ENCODE measurements around the gene CCL16. TPM values are rescaled to one million over a fixed set of nuclear protein-coding genes. Genes with fewer than 3 reads are reported as not detected.

The CCL16 gene
- total RNA-seq, 1 experiment from 2014 or later: not detected

- no peak for DNase-seq (ENCODE audit: low read depth)
Measured at GRCh38 chr17:35986643-35987042, 5.3 kb upstream of the CCL16 start, which contains the start of gene CCL14. Gene CCL14, minus strand, starts transcription at chr17:35986729. Its CDS starts 80 bp downstream, at chr17:35986649.

DNA sequence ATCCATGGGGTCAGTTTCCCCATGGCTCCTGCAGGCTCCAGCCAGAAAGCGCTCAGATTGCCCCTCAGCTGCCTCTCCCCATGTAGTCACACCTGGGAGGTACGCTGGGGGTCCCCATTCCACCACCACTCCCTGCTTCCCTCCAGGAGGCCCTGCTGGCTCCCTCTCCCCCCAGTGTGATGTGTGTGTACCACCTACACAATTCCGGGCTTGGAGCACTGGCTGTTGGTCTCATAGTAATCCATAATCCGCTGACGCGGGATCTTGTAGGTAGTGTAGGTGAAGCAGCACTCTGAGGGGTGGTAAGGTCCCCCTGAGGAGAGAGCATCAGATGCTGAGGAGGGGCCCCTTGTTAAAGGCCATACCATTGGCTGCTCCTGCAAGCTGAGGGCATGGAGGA lies 2.8 kb upstream of the CCL16 start:
- DNase-seq (ENCODE audit: low read depth): no peak

DNA sequence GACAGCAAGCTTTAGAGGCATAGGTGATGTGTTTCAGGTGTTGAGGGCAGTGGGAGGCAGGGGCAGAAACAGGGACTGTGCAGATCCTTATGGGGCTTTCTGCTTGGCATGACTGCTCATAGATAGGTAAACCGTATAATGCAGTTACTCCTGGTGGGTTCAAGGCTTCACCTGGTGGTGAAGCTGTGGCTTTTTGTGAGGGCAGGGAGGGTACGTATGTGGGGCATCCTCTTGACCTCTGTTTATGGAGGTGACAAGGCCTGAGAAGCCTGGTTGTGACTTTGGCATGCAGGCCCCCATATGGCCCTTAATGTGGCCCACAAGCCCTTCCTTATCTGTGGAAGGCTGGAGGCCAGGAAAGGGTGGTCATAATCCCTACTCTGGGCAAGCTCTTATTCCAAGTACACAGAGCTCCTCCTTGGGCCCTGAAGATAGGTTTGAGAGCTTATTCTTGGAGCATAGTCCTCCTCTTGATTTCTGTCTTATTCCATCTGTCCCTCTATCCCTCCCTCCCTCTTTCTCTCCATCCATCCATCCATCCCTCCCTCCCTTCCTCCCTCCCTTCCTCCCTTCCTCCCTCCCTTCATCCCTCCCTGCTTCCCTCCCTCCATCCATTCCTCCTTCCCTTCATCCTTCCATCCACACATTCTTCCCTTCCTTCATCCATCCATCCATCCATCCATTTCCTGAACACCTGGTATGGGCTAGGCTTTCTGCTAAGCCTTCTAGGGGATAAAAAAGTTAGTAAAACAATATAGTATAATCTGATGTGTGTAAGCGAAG lies 1.3 kb upstream of the CCL16 start:
- no peak for DNase-seq (ENCODE audit: low read depth)

- no peak for DNase-seq (ENCODE audit: low read depth)
Measured at GRCh38 chr17:35981908-35982330, 622 bp upstream of the CCL16 start.

DNA sequence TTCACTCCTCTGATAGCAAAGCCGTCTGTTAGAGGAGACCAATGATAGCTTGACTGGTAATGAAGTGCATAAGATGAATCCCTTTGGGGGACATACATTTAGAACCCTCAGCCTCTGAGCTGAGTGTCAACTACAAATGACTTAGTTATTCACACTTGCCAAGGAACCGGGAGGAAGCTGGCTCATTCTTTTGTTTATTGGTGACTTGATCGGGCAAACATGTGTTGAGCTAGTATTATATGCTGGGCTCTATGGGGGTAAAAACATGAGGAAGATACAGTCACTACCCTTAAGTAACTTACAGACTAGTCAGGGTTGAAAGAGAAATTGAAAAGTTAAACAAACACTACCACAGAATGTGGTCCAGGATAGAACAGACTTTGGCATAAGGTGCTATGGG lies 3.0 kb downstream of the CCL16 start:
- no peak for DNase-seq (ENCODE audit: low read depth)

GRCh38 chr17:35977509-35977908 lies 3.8 kb downstream of the CCL16 start:
- DNase-seq (ENCODE audit: low read depth): no peak

GRCh38 chr17:35973333-35974260 lies 7.7 kb downstream of the CCL16 start:
- peak; percentile 5 for DNase-seq (ENCODE audit: low read depth)

DNA sequence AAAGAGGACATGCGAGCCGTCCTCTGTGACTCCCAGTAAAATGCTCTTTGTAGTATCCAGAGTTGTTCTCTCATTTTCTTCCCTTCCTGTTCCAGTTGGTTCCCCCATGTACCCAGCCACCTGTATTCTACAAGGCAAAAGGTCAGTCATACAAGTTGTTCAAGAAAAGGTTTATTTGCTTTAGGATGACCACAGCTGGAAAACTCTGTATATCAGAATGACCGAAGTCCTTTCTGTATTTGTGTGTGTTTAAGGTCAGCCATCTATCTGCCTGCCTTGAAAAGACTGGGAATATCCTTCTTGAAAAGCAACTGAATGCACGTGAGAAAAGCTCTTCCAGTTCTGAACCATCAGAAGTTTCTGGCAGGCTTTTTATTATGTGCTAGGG lies 8.4 kb downstream of the CCL16 start:
- DNase-seq (ENCODE audit: low read depth): no peak

GRCh38 chr17:35972535-35972934 lies 8.8 kb downstream of the CCL16 start:
- no peak for DNase-seq (ENCODE audit: low read depth)

DNA sequence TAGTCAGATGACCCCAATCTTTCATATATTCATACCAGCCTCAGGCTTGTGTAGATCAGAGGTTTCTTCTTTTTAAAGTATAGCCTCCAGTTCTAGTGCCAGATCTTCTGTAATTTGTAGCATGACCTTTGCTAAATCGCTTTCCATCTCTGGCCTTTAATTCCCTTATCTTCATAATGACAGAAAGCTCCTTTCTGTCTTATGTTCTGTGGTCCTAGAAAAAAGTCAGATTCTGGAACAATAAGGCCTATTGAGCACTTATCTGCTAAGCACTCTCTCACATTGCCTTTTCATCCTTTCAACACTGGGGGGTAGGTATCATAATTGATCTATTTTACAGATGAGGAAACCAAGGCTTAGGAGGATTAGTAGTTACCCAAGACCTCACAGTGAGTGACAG lies 9.2 kb downstream of the CCL16 start:
- no peak for DNase-seq (ENCODE audit: low read depth)

DNA sequence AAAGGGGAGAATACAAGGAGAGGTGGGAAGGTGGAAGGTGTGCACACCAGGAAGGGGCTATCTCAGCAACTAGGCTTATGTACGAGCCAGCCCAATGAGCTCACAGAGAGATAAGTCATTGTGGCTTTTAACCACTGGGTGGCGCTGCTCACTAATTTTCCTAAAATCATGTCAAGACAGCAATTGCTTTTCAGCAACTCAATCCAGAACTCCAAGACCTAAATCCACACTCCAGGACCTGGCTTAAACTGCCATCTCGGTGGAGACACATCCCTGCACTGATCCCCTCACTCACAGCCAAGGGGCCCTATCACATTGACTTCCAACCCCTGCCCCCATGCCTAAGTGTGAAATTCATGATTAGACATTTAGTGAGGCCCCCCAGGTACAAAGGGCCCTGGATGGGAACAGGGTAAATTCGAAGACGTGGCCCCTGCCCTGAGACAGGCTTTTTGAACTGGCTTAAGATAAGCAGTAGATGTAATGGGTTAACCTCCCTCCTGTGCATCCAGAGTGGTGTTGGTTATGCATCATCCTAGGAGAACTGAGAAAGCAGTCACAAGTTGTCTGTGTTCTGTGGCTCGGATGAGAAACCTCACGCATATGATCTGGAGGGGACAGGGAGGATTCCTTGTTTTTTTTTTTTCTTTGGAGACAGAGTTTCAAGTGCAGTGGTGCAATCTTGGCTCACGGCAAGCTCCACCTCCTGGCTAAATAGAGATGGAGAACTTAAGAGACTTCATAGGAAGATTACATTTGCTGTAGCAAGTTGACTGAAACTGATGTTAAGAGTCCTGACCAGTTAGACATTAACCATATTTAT lies 11.5 kb downstream of the CCL16 start:
- DNase-seq (ENCODE audit: low read depth): peak; percentile 69

- no peak for DNase-seq (ENCODE audit: low read depth)
Measured at GRCh38 chr17:35968520-35969054, 12.7 kb downstream of the CCL16 start.

GRCh38 chr17:35965272-35965671 lies 16.0 kb downstream of the CCL16 start:
- DNase-seq (ENCODE audit: low read depth): no peak

GRCh38 chr17:35963663-35964062 lies 17.6 kb downstream of the CCL16 start:
- DNase-seq (ENCODE audit: low read depth): no peak

- no peak for DNase-seq (ENCODE audit: low read depth)
Measured at GRCh38 chr17:35953720-35954119, 27.6 kb downstream of the CCL16 start.

- no peak for DNase-seq (ENCODE audit: low read depth)
Measured at GRCh38 chr17:35949401-35949800, 31.9 kb downstream of the CCL16 start.

DNA sequence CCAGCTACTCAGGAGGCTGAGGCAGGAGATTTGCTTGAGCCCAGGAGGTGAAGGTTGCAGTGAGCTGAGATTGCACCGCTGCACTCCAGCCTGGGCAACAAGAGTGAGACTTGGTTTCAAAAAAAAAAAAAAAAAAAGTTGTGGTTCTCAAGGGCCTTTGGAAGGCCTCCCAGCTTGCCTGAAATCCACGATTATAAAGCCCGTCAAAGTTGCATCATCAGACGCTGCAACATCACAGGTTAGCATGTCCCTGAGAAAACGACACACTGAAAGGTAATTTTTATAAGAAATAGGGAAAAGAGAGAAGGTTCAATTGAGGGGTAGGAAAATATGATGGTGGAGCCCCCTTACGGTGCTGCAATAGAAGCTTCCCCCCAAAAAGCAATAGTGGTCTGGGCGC lies 33.2 kb downstream of the CCL16 start:
- no peak for DNase-seq (ENCODE audit: low read depth)

GRCh38 chr17:35947156-35947585 lies 34.1 kb downstream of the CCL16 start:
- DNase-seq (ENCODE audit: low read depth): peak; percentile 17

DNA sequence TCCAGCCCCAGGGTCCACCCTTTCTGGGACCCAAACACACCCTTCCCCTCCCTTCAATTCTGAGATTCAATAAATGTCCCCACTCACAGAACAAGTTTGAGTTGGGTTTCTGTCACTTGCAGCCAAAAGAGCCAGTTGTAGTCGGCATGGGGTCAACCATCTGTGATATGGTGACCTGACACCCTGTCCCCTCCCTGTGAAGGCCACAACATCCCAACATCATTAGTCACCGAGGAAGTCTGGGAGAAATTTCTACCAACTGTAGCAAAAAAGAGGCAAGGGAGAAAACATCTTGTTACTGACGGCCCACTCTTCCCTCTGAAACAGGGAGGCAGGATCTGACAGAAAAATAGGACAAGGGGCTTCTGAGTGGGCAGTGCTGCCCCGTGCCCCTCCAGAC lies 37.1 kb downstream of the CCL16 start:
- DNase-seq (ENCODE audit: low read depth): peak; percentile 20

- no peak for DNase-seq (ENCODE audit: low read depth)
Measured at GRCh38 chr17:35943537-35943936, 37.8 kb downstream of the CCL16 start, which contains the start of gene LYZL6. Gene LYZL6, minus strand, starts transcription at chr17:35943713. Its CDS starts 4,357 bp downstream, at chr17:35939356.

- DNase-seq (ENCODE audit: low read depth): no peak
Measured at GRCh38 chr17:35942588-35943186, 38.6 kb downstream of the CCL16 start.
